SK-N-SH (cell line): ENCODE measurements around the gene SMIM1. TPM values are rescaled to one million over a fixed set of nuclear protein-coding genes. Genes with fewer than 3 reads are reported as not detected.

Experiments
- CTCF ChIA-PET: fragments of 300-600, 350-600 bp; formaldehyde crosslinking; extraction: SDS; loops from one replicate; lab custom pipeline; 2021; lab: Yijun Ruan, JAX
- POLR2A ChIA-PET: fragments of 350-600 bp; sonication (Branson Sonifier 250); formaldehyde crosslinking; extraction: SDS; loops from one replicate; lab custom pipeline; 2020; ENCODE audit warnings: antibody characterized with exemption, inconsistent platforms; lab: Yijun Ruan, JAX
- DNase-seq: peaks from one replicate; pipeline ENCODE4 v3.0.0; 2012
- H2AFZ ChIP-seq: fragments of 200-600 bp; sonication (generic); 2 replicates; pipeline ENCODE4 v1.8.1; 2016; ENCODE audit warnings: antibody characterized with exemption, mild to moderate bottlenecking, low read depth
- H3F3A ChIP-seq: fragments of 200-600 bp; sonication (generic); replicated peaks from 2 replicates; pipeline ENCODE3; 2016; ENCODE audit warnings: antibody characterized with exemption, mild to moderate bottlenecking; ENCODE audit not compliant: insufficient read depth
- H3K27ac ChIP-seq, 2 experiments: fragments of 200-500 bp in 1 of 2; fragments of 200-600 bp in 1 of 2; sonication (Bioruptor generic) in 1 of 2; sonication (generic), shearing (Covaris generic) in 1 of 2; 2 replicates each; pipeline versions ENCODE4 v1.5.1 to v1.6.1; 2014 to 2016; ENCODE audit warnings: low read depth in 2 of 2, inconsistent platforms in 1 of 2, low read length in 1 of 2, mild to moderate bottlenecking in 1 of 2, mixed read lengths in 1 of 2
- H3K27me3 ChIP-seq: fragments of 200-600 bp; sonication (generic), shearing (Covaris generic); 2 replicates; pipeline ENCODE4 v1.6.1; 2016; ENCODE audit warnings: mixed run types; ENCODE audit not compliant: insufficient read depth
- H3K36me3 ChIP-seq, 2 experiments: fragments of 200-500 bp in 1 of 2; fragments of 200-600 bp in 1 of 2; sonication (Bioruptor generic) in 1 of 2; sonication (generic) in 1 of 2; replicated peaks in 1 of 2; 2 replicates each; pipeline versions ENCODE3 to v1.5.1; 2014 to 2016; ENCODE audit warnings: low read length in 1 of 2, mild to moderate bottlenecking in 1 of 2; ENCODE audit not compliant: insufficient read depth in 2 of 2, control insufficient read depth in 1 of 2
- H3K4me1 ChIP-seq, 2 experiments: fragments of 200-500 bp in 1 of 2; fragments of 200-600 bp in 1 of 2; sonication (Bioruptor generic) in 1 of 2; sonication (generic), shearing (Covaris generic) in 1 of 2; 2 replicates each; pipeline versions ENCODE4 v1.5.1 to v1.6.1; 2014 to 2016; ENCODE audit warnings: low read depth in 1 of 2, low read length in 1 of 2, mixed run types in 1 of 2; ENCODE audit not compliant: insufficient read depth in 2 of 2, control insufficient read depth in 1 of 2
- H3K4me2 ChIP-seq: fragments of 200-600 bp; sonication (generic), shearing (Covaris generic); 2 replicates; pipeline ENCODE4 v1.6.1; 2017; ENCODE audit warnings: mixed run types
- H3K4me3 ChIP-seq, 2 experiments: fragments of 200-500 bp in 1 of 2; fragments of 200-600 bp in 1 of 2; sonication (Bioruptor generic) in 1 of 2; sonication (generic), shearing (Covaris generic) in 1 of 2; 2 replicates each; pipeline versions ENCODE4 v1.5.1 to v1.8.1; 2014 to 2016; ENCODE audit warnings: low read depth in 2 of 2, inconsistent platforms in 1 of 2, low read length in 1 of 2, mild to moderate bottlenecking in 1 of 2, mixed read lengths in 1 of 2, moderate library complexity in 1 of 2
- H3K79me2 ChIP-seq: fragments of 200-600 bp; sonication (generic); 2 replicates; pipeline ENCODE4 v1.8.1; 2017; ENCODE audit warnings: mild to moderate bottlenecking; ENCODE audit not compliant: insufficient read depth
- H3K9ac ChIP-seq: fragments of 200-600 bp; sonication (generic); 2 replicates; pipeline ENCODE4 v1.6.1; 2017; ENCODE audit warnings: mixed run types
- H3K9me2 ChIP-seq: fragments of 200-600 bp; sonication (generic); 2 replicates; pipeline ENCODE4 v1.6.1; 2017; ENCODE audit warnings: mixed run types
- H3K9me3 ChIP-seq: fragments of 200-600 bp; sonication (generic); 2 replicates; pipeline ENCODE4 v1.6.1; 2017; ENCODE audit warnings: mixed run types, mild to moderate bottlenecking, moderate library complexity
- H4K20me1 ChIP-seq: fragments of 200-600 bp; sonication (generic); 2 replicates; pipeline ENCODE4 v1.6.1; 2017; ENCODE audit warnings: mild to moderate bottlenecking, mixed run types; ENCODE audit not compliant: insufficient read depth
- ELF1 ChIP-seq: IDR thresholded peaks from 2 replicates; pipeline ENCODE4 v1.4.0; 2012
- EP300 ChIP-seq, 2 experiments: IDR thresholded peaks; 2 replicates each; pipeline versions ENCODE4 v1.4.0 to v1.6.1; 2012; ENCODE audit warnings: borderline replicate concordance in 1 of 2, low read depth in 1 of 2, low read length in 1 of 2
- FOSL2 ChIP-seq: IDR thresholded peaks from 2 replicates; pipeline ENCODE4 v1.4.0; 2012; ENCODE audit warnings: low read depth, mild to moderate bottlenecking, moderate library complexity, borderline replicate concordance
- FOXJ3 ChIP-seq: sonication (generic); formaldehyde crosslinking; IDR thresholded peaks from 2 replicates; pipeline ENCODE4 v1.5.1; 2020; ENCODE audit warnings: mild to moderate bottlenecking, missing genetic modification reagents
- FOXM1 ChIP-seq: IDR thresholded peaks from 2 replicates; pipeline ENCODE4 v1.4.0; 2012; ENCODE audit warnings: low read depth, mild to moderate bottlenecking
- GABPA ChIP-seq: IDR thresholded peaks from 2 replicates; pipeline ENCODE4 v1.4.0; 2012; ENCODE audit warnings: low read depth, mild to moderate bottlenecking
- JUND ChIP-seq: IDR thresholded peaks from 2 replicates; pipeline ENCODE4 v1.4.0; 2012
- MEF2A ChIP-seq: IDR thresholded peaks from 2 replicates; pipeline ENCODE4 v1.4.0; 2012; ENCODE audit warnings: low read depth, borderline replicate concordance
- NRF1 ChIP-seq: IDR thresholded peaks from 2 replicates; pipeline ENCODE4 v1.6.1; 2012; ENCODE audit warnings: low read depth, mild to moderate bottlenecking, low read length
- REST ChIP-seq: IDR thresholded peaks from 2 replicates; pipeline ENCODE4 v1.6.1; 2012; ENCODE audit warnings: mild to moderate bottlenecking, low read depth, low read length, moderate library complexity
- RXRA ChIP-seq: IDR thresholded peaks from 2 replicates; pipeline ENCODE4 v1.4.0; 2012; ENCODE audit warnings: low read depth, mild to moderate bottlenecking, borderline replicate concordance
- SIN3A ChIP-seq: IDR thresholded peaks from 2 replicates; pipeline ENCODE4 v1.6.1; 2012; ENCODE audit warnings: low read depth, mild to moderate bottlenecking, low read length, moderate library complexity, borderline replicate concordance
- TCF12 ChIP-seq: IDR thresholded peaks from 2 replicates; pipeline ENCODE4 v1.4.0; 2012
- USF1 ChIP-seq: IDR thresholded peaks from 2 replicates; pipeline ENCODE4 v1.4.0; 2012; ENCODE audit warnings: low read depth, borderline replicate concordance
- YY1 ChIP-seq: IDR thresholded peaks from 2 replicates; pipeline ENCODE4 v1.4.0; 2012; ENCODE audit warnings: low read depth, mild to moderate bottlenecking
- WGBS: methylation state at CpG from one replicate; pipeline ENCODE4 v1.1.6; 2017; ENCODE audit warnings: low lambda C conversion rate; 5-methylcytosine and 5-hydroxymethylcytosine counted together
- polyA plus RNA-seq, 3 experiments: library from polyadenylated mRNA; depleted of rRNA; stranded (reverse); fragments of >200 nt; gene quantifications; 2 replicates each; pipeline ENCODE4 v1.2.3, GENCODE V29; 2012

SMIM1 gene
- polyA plus RNA-seq, 1 of the 3 experiments (the other 2 are of a cell fraction): 6.1 TPM

- Histone ChIP-seq H3K4me2 (no peak overlapping the region), H3K9me2 (no peaks in the 10 kb centered on the region), H3K9me3 (no peaks in the 10 kb centered on the region), H2AFZ (no peak overlapping the region), H3F3A (no peaks in the 10 kb centered on the region), H3K79me2 (no peaks in the 10 kb centered on the region), H3K27me3 (no peaks in the 10 kb centered on the region), H3K4me1 (peaks cover 0 to 22% of the 10 kb centered on the region in 2 experiments; a peak in 1 of 4 replicates), H3K36me3 (peaks cover 0 to 20% of the 10 kb centered on the region in 2 experiments), H3K4me3 (no peak overlapping the region), H4K20me1 (no peaks in the 10 kb centered on the region)
- CTCF ChIA-PET: interaction anchor here (0.6 to 6.7 kb wide), 6 partner anchors 8 to 279 kb away, joined by 3 to 55 read pairs (median 4); partner anchors contain the start of gene WRAP73
- POLR2A ChIA-PET: no interaction called here
- WGBS: 100% methylated on average over 1 of the region's 37 CpGs
- no peak for TF ChIP-seq FOSL2
- no peak for TF ChIP-seq REST
- TF ChIP-seq JUND: no peak
- TF ChIP-seq RXRA: no peak
- TF ChIP-seq TCF12: no peak
- TF ChIP-seq GABPA: no peak
- no peak for TF ChIP-seq YY1
- TF ChIP-seq SIN3A: no peak
- TF ChIP-seq FOXJ3 (CRISPR knock-in tag): no peak
- TF ChIP-seq MEF2A: no peak
- TF ChIP-seq ELF1: no peak
- TF ChIP-seq, all 33 proteins: peak for 0
- no peak overlapping the region; a peak in 1 of 4 replicates for H3K27ac ChIP-seq
- no peak overlapping the region for H3K9ac ChIP-seq
- no peak for DNase-seq
These were observed 40.0 kb upstream of the SMIM1 start for GRCh38 chr1:3732434-3733093.

DNA sequence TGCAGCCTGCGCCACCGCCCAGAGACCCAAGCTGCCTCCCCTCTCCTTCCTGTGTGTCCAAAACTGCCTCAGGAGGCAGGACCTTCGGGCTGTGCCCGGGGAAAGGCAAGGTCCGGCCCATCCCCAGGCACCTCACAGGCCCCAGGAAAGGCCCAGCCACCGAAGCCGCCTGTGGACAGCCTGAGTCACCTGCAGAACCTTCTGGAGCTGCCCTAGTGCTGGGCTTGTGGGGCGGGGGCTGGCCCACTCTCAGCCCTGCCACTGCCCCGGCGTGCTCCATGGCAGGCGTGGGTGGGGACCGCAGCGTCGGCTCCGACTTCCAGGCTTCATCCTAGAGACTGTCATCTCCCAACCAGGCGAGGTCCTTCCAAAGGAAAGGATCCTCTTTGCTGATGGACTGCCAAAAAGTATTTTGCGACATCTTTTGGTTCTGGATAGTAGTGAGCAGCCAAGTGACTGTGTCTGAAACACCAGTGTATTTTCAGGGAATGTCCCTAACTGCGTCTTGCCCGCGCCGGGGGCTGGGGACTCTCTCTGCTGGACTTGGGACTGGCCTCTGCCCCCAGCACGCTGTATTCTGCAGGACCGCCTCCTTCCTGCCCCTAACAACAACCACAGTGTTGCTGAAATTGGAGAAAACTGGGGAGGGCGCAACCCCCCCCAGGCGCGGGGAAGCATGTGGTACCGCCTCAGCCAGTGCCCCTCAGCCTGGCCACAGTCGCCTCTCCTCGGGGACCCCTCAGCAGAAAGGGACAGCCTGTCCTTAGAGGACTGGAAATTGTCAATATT is 39.3 kb upstream of the SMIM1 start:
- ChIA-PET POLR2A (interaction anchor here (0.6 to 0.7 kb wide), 2 partner anchors 21 to 481 kb away, joined by 3 to 8 read pairs; no protein-coding TSS in a partner anchor), CTCF (interaction anchor here (0.8 to 6.7 kb wide), 5 partner anchors 9 to 280 kb away, joined by 3 to 55 read pairs (median 8); no protein-coding TSS in a partner anchor)
- Histone ChIP-seq H4K20me1 (no peaks in the 10 kb centered on the region), H3K27ac (no peak overlapping the region; a peak in 1 of 4 replicates), H3K4me3 (no peak overlapping the region), H3K9me2 (no peaks in the 10 kb centered on the region), H3K4me1 (peaks cover 0 to 22% of the 10 kb centered on the region in 2 experiments; a peak in 1 of 4 replicates), H3K9me3 (no peaks in the 10 kb centered on the region), H3K27me3 (no peaks in the 10 kb centered on the region), H2AFZ (no peak overlapping the region), H3K79me2 (no peaks in the 10 kb centered on the region), H3K4me2 (no peak overlapping the region), H3K9ac (no peak overlapping the region), H3K36me3 (peaks cover 0 to 27% of the 10 kb centered on the region in 2 experiments), H3F3A (no peaks in the 10 kb centered on the region)
- TF ChIP-seq USF1: no peak
- no peak for TF ChIP-seq EP300 (IDR thresholded peaks at IDR 0.05; ENCODE audit: borderline replicate concordance in 1 of 2, low read depth in 1 of 2, low read length in 1 of 2)
- no peak for TF ChIP-seq SIN3A
- no peak for TF ChIP-seq NRF1
- TF ChIP-seq FOXM1: no peak
- no peak for TF ChIP-seq FOXJ3 (CRISPR knock-in tag)
- no peak for TF ChIP-seq JUND
- WGBS: 95% methylated on average over 4 of the region's 29 CpGs
- no peak for DNase-seq
